ENCODE results near the gene LTF. TPM values are rescaled to one million over a fixed set of nuclear protein-coding genes. Genes with fewer than 3 reads are reported as not detected.

LTF gene
- total RNA-seq, 2 experiments from 2014 or later: not detected

- H3K27me3 Mint-ChIP-seq (ENCODE audit: low read depth): peaks cover 51% of the 10 kb centered on the region
- H3K4me3 Mint-ChIP-seq: no peak overlapping the region
- DNase-seq: no peak
- no peak for ATAC-seq
- ChIA-PET POLR2A (no interaction called here), CTCF (interaction anchor here (1.4 kb wide), 1 partner anchor 22 kb away, joined by 7 read pairs; no protein-coding TSS in a partner anchor)
- H3K27ac Mint-ChIP-seq: no peak overlapping the region
- no peaks in the 10 kb centered on the region for H3K9me3 Mint-ChIP-seq (ENCODE audit: insufficient read depth)
- no peaks in the 10 kb centered on the region for H3K36me3 Mint-ChIP-seq (ENCODE audit: low read depth)
- H3K4me1 Mint-ChIP-seq (ENCODE audit: low read depth): peaks cover 13% of the 10 kb centered on the region
These were observed 1.6 kb upstream of the LTF start for GRCh38 chr3:46466273-46466672.

GRCh38 chr3:46465196-46465520 lies 453 bp upstream of the LTF start:
- no peak for ATAC-seq
- DNase-seq: no peak
- H3K27me3 Mint-ChIP-seq (ENCODE audit: low read depth): peaks cover 61% of the 10 kb centered on the region
- H3K27ac Mint-ChIP-seq: no peak overlapping the region
- no peaks in the 10 kb centered on the region for H3K36me3 Mint-ChIP-seq (ENCODE audit: low read depth)
- ChIA-PET CTCF (interaction anchor here (1.4 kb wide), 1 partner anchor 24 kb away, joined by 7 read pairs; no protein-coding TSS in a partner anchor), POLR2A (interaction anchor here (0.6 kb wide), 1 partner anchor 713 kb away, joined by 6 read pairs; no protein-coding TSS in a partner anchor)
- H3K4me3 Mint-ChIP-seq: no peak overlapping the region
- peaks cover 13% of the 10 kb centered on the region for H3K4me1 Mint-ChIP-seq (ENCODE audit: low read depth)
- no peaks in the 10 kb centered on the region for H3K9me3 Mint-ChIP-seq (ENCODE audit: insufficient read depth)

GRCh38 chr3:46463868-46464241 lies 850 bp downstream of the LTF start:
- H3K4me3 Mint-ChIP-seq: no peak overlapping the region
- H3K4me1 Mint-ChIP-seq (ENCODE audit: low read depth): peaks cover 13% of the 10 kb centered on the region
- H3K27me3 Mint-ChIP-seq (ENCODE audit: low read depth): peaks cover 66% of the 10 kb centered on the region
- CTCF ChIA-PET: interaction anchor here (3.1 kb wide), 1 partner anchor 25 kb away, joined by 16 read pairs; no protein-coding TSS in a partner anchor
- no peaks in the 10 kb centered on the region for H3K9me3 Mint-ChIP-seq (ENCODE audit: insufficient read depth)
- no peak for DNase-seq
- no peaks in the 10 kb centered on the region for H3K36me3 Mint-ChIP-seq (ENCODE audit: low read depth)
- no peak for ATAC-seq
- POLR2A ChIA-PET: no interaction called here
- no peak overlapping the region for H3K27ac Mint-ChIP-seq

- H3K36me3 Mint-ChIP-seq (ENCODE audit: low read depth): no peaks in the 10 kb centered on the region
- H3K4me1 Mint-ChIP-seq (ENCODE audit: low read depth): peaks cover 13% of the 10 kb centered on the region
- peaks cover 66% of the 10 kb centered on the region for H3K27me3 Mint-ChIP-seq (ENCODE audit: low read depth)
- H3K27ac Mint-ChIP-seq: no peak overlapping the region
- POLR2A ChIA-PET: no interaction called here
- DNase-seq: no peak
- CTCF ChIA-PET: interaction anchor here (3.1 kb wide), 1 partner anchor 26 kb away, joined by 16 read pairs; no protein-coding TSS in a partner anchor
- H3K9me3 Mint-ChIP-seq (ENCODE audit: insufficient read depth): no peaks in the 10 kb centered on the region
- no peak for ATAC-seq
- no peak overlapping the region for H3K4me3 Mint-ChIP-seq
These were observed 1.4 kb downstream of the LTF start for GRCh38 chr3:46463120-46463867.

- Mint-ChIP-seq H3K4me3 (no peak overlapping the region), H3K27me3 (ENCODE audit: low read depth) (peaks cover 66% of the 10 kb centered on the region), H3K4me1 (ENCODE audit: low read depth) (peaks cover 13% of the 10 kb centered on the region), H3K27ac (no peak overlapping the region), H3K36me3 (ENCODE audit: low read depth) (no peaks in the 10 kb centered on the region), H3K9me3 (ENCODE audit: insufficient read depth) (no peaks in the 10 kb centered on the region)
- ATAC-seq (no peak), DNase-seq (no peak)
- CTCF ChIA-PET: interaction anchor here (1.1 to 3.1 kb wide), 3 partner anchors 10 to 26 kb away, joined by 3 to 16 read pairs (median 4); no protein-coding TSS in a partner anchor
- POLR2A ChIA-PET: no interaction called here
These were observed 2.2 kb downstream of the LTF start for GRCh38 chr3:46462511-46462910.

GRCh38 chr3:46462111-46462510 lies 2.6 kb downstream of the LTF start:
- ATAC-seq (no peak), DNase-seq (no peak)
- POLR2A ChIA-PET: no interaction called here
- Mint-ChIP-seq H3K27ac (no peak overlapping the region), H3K27me3 (ENCODE audit: low read depth) (peaks cover 64% of the 10 kb centered on the region), H3K4me1 (ENCODE audit: low read depth) (peaks cover 13% of the 10 kb centered on the region), H3K36me3 (ENCODE audit: low read depth) (no peaks in the 10 kb centered on the region), H3K9me3 (ENCODE audit: insufficient read depth) (no peaks in the 10 kb centered on the region), H3K4me3 (no peak overlapping the region)
- CTCF ChIA-PET: interaction anchor here (1.1 to 3.1 kb wide), 3 partner anchors 10 to 27 kb away, joined by 3 to 16 read pairs (median 4); no protein-coding TSS in a partner anchor

GRCh38 chr3:46460051-46460450 lies 4.7 kb downstream of the LTF start:
- ChIA-PET CTCF (interaction anchor here (0.9 kb wide), 1 partner anchor 10 kb away, joined by 3 read pairs; no protein-coding TSS in a partner anchor), POLR2A (no interaction called here)
- ATAC-seq (no peak), DNase-seq (no peak)
- H3K4me1 Mint-ChIP-seq (ENCODE audit: low read depth): peaks cover 13% of the 10 kb centered on the region
- H3K27me3 Mint-ChIP-seq (ENCODE audit: low read depth): peaks cover 48% of the 10 kb centered on the region
- no peak overlapping the region for H3K4me3 Mint-ChIP-seq
- no peaks in the 10 kb centered on the region for H3K9me3 Mint-ChIP-seq (ENCODE audit: insufficient read depth)
- H3K36me3 Mint-ChIP-seq (ENCODE audit: low read depth): no peaks in the 10 kb centered on the region
- no peak overlapping the region for H3K27ac Mint-ChIP-seq

- Mint-ChIP-seq H3K27ac (no peak overlapping the region), H3K27me3 (ENCODE audit: low read depth) (peaks cover 33% of the 10 kb centered on the region), H3K4me1 (ENCODE audit: low read depth) (no peaks in the 10 kb centered on the region), H3K4me3 (no peak overlapping the region), H3K36me3 (ENCODE audit: low read depth) (no peaks in the 10 kb centered on the region), H3K9me3 (ENCODE audit: insufficient read depth) (no peaks in the 10 kb centered on the region)
- CTCF ChIA-PET: interaction anchor here (0.9 kb wide), 1 partner anchor 174 kb away, joined by 4 read pairs; no protein-coding TSS in a partner anchor
- POLR2A ChIA-PET: no interaction called here
- no peak for DNase-seq
- no peak for ATAC-seq
These were observed 8.6 kb downstream of the LTF start for GRCh38 chr3:46456118-46456517.

GRCh38 chr3:46455231-46456115 lies 9.2 kb downstream of the LTF start:
- CTCF ChIA-PET: interaction anchor here (0.9 kb wide), 1 partner anchor 175 kb away, joined by 4 read pairs; no protein-coding TSS in a partner anchor
- POLR2A ChIA-PET: no interaction called here
- Mint-ChIP-seq H3K9me3 (ENCODE audit: insufficient read depth) (no peaks in the 10 kb centered on the region), H3K36me3 (ENCODE audit: low read depth) (no peaks in the 10 kb centered on the region), H3K27ac (no peak overlapping the region), H3K27me3 (ENCODE audit: low read depth) (peaks cover 30% of the 10 kb centered on the region), H3K4me3 (no peak overlapping the region), H3K4me1 (ENCODE audit: low read depth) (no peaks in the 10 kb centered on the region)
- no peak for ATAC-seq
- DNase-seq: no peak

GRCh38 chr3:46454606-46455005 lies 10.1 kb downstream of the LTF start:
- Mint-ChIP-seq H3K27me3 (ENCODE audit: low read depth) (peaks cover 24% of the 10 kb centered on the region), H3K27ac (no peak overlapping the region), H3K4me3 (no peak overlapping the region), H3K36me3 (ENCODE audit: low read depth) (no peaks in the 10 kb centered on the region), H3K4me1 (ENCODE audit: low read depth) (no peaks in the 10 kb centered on the region), H3K9me3 (ENCODE audit: insufficient read depth) (no peaks in the 10 kb centered on the region)
- ChIA-PET CTCF (interaction anchor here (2.5 kb wide), 1 partner anchor 34 kb away, joined by 10 read pairs; no protein-coding TSS in a partner anchor), POLR2A (no interaction called here)
- no peak for DNase-seq
- ATAC-seq: no peak

- Mint-ChIP-seq H3K36me3 (ENCODE audit: low read depth) (no peaks in the 10 kb centered on the region), H3K4me1 (ENCODE audit: low read depth) (no peaks in the 10 kb centered on the region), H3K9me3 (ENCODE audit: insufficient read depth) (no peaks in the 10 kb centered on the region), H3K27me3 (ENCODE audit: low read depth) (peaks cover 24% of the 10 kb centered on the region), H3K4me3 (no peak overlapping the region), H3K27ac (no peak overlapping the region)
- ChIA-PET CTCF (interaction anchor here (2.5 kb wide), 1 partner anchor 34 kb away, joined by 10 read pairs; no protein-coding TSS in a partner anchor), POLR2A (interaction anchor here (0.7 kb wide), 1 partner anchor 704 kb away, joined by 3 read pairs; no protein-coding TSS in a partner anchor)
- DNase-seq: no peak
- no peak for ATAC-seq
These were observed 10.5 kb downstream of the LTF start for GRCh38 chr3:46454209-46454595.

All from activated CD8-positive, alpha-beta T cell treated with anti-CD3 and anti-CD28 coated beads, Interleukin-2, amount 10 ng/mL, durations not matched to agents 7 days and 5 days (primary cell).